NAMALWA (cell line): Measurements from ENCODE around the gene MRAS.
"Not testable (repeated sequence)": the region's sequence is repeated elsewhere in the genome, so short reads cannot be mapped to it uniquely, and the experiment has no call there.

Experiments
- DNase-seq: peaks from one replicate; pipeline ENCODE4 v3.0.0-alpha.2; 2015; ENCODE audit warnings: low spot score

MRAS gene

DNA sequence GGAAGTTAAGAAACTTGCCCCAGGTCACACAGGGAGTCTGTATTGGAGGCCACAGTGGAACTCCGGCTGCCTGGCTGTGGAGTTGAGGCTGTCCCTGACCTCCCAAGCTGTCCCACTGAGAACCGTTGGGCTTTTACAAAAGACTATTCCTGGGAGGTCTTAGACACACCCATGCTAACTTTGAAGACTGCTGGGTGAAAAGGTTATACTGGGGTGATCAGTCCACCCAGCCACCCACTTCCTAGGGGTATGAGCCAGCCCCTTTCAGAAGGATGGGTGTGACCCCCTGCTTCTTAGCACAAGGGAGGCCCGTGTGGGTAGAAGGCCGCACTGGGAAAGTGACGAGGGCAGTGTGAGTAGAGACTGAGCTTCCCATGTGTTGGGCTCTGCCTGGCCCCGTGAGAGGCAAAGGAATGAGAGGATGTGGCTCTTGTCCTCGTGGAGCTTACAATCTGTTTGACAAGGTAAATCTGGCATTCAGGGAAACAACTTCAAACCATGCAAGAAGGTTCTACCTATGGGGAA lies 19.0 kb downstream of the MRAS start:
- no peak for DNase-seq

GRCh38 chr3:138367911-138368310 lies 19.5 kb downstream of the MRAS start:
- DNase-seq: peak; percentile 11

GRCh38 chr3:138369151-138369900 lies 20.9 kb downstream of the MRAS start:
- no peak for DNase-seq

DNA sequence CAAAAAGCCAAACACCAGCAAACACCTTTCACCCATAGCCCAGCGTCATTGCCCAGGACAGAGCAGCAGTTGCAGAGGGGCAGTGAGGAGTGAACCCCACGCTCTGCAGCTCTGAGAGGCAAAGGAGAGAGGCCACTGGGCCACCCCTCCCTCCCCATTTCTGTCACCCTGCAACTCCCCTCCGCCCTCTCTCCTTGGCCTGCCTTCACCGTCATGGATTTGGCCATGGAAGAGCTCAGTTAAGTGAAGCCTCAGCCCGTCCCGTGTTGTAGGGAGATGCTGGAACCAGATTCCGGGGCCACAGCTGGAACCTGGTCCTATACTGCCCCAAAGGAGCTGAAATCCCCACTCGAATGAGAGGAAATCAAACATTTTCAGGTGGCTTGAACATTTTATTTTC lies 21.9 kb downstream of the MRAS start:
- DNase-seq: no peak

DNA sequence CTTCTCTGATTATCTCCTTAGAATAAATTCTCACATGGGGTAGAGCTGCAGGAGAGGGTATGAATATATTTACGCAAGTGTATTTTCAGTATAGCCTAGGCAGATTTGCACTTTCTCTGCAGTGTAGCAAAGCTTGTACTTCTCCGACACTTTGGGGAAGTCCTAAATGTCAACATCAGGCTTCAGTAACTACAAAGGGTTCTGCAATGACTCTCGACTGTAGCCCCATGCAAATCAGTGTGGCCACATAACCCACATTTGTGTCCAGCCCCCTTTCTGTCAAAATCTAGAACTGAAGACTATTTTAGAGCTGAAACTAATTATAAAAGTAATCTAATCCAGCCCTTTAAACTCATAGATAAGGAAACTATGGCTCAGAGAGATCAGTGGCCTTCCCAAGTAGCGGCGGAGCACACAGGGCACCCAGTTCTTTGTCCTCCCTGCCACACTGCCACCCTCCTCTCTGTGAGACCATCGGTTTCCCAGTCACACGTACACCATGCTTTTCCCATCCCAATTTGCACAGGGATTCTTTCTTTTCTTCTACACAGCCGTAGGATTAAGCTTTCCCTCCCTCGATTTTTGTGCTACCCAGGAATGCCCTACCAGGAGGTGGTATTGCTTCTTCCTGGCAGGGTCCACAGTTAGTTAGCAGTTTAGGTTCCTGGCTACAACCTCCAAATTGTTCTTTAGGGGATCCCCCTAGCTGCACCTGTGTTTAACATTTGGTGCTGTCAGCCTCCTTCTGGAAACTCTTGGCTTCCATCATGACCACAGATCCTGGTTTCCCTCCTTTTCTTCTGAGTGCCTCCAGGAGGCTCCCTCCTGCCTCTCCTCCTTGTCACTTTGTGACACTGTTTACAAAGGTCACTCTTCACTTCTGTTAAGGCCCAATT lies 22.9 kb downstream of the MRAS start:
- DNase-seq: peak; percentile 84

GRCh38 chr3:138373087-138373735 lies 24.8 kb downstream of the MRAS start:
- DNase-seq: no peak

GRCh38 chr3:138373736-138374094 lies 25.3 kb downstream of the MRAS start:
- no peak for DNase-seq

DNA sequence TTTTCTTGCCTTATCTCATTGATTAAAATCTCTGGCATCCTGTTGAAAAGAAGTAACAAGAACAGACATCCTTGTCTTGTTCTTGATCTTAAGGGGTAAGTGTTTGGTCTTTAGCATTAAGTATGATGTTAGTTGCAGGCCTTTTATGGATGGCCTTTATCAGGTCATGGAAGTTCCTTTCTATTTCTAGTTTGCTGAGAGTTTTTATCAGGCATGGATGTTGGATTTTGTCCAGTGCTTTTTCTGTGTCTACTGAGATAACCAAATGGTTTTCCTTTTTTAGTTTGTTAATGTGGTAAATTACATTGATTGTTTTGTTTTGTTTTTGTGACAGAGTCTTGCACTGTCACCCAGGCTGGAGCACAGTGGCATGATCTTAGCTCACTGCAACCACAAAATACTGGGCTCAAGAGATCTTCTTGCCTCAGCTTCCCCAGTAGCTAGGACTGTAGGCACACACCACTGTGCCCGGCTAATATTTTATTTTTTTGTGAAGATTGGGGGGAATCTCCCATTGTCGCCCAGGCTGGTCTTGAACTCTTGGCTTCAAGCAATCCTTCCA lies 26.3 kb downstream of the MRAS start:
- no peak for DNase-seq

- DNase-seq: no peak
Measured at GRCh38 chr3:138375447-138375846, 27.1 kb downstream of the MRAS start.

DNA sequence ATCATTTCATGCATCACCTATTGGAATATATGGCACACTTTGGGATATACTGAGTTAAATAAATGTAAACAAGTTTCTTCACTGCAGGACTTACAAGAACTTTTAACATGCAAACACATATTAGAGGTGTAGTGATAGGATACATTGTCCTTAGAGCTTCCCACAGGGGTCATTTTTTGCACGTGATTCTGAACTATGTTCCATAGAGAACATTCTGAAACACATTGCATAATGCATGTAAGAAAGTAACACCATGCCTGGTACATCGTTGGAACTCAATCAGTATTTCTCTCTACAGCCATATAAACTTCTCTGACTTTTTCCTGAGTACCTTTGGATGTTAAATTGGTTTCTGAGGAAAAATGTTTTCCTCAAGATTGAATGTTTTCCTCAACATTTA lies 28.3 kb downstream of the MRAS start:
- no peak for DNase-seq

DNA sequence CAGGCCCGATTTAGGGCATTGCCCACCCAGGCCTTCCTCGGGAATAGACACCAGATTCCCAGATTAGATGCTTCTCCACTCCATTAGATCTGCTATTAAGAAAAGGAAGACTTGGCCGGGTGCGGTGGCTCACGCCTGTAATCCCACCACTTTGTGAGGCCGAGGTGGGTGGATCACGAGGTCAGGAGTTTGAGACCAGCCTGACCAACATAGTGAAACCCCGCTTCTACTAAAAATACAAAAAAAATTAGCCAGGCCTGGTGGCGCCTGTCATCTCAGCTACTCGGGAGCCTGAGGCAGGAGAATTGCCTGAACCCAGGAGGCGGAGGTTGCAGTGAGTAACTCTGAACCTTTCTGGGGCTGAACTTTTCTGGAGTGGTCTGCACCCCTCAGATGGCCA lies 28.8 kb downstream of the MRAS start:
- DNase-seq: not testable (repeated sequence)

DNA sequence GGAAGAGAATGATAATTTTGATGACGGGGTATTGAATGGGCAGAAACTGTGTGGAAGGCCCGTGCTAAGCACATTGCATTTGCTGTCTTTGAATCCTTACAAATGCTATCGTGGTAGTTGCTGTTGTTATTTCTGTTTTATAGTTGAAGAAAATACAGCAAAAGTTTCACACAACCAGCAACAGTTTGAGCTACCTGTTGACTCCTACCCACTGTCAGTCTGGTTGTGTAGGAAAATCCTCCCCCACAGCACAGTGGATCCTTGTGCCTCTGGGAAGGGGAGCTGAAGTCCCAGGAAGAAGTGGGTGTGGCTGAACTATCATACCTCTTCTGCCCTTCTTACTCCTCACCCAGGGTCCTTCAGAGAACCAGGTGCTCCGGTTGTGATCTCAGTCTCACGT lies 29.4 kb downstream of the MRAS start:
- no peak for DNase-seq

GRCh38 chr3:138378331-138378730 lies 30.0 kb downstream of the MRAS start:
- no peak for DNase-seq

GRCh38 chr3:138378990-138379389 lies 30.6 kb downstream of the MRAS start:
- no peak for DNase-seq

DNA sequence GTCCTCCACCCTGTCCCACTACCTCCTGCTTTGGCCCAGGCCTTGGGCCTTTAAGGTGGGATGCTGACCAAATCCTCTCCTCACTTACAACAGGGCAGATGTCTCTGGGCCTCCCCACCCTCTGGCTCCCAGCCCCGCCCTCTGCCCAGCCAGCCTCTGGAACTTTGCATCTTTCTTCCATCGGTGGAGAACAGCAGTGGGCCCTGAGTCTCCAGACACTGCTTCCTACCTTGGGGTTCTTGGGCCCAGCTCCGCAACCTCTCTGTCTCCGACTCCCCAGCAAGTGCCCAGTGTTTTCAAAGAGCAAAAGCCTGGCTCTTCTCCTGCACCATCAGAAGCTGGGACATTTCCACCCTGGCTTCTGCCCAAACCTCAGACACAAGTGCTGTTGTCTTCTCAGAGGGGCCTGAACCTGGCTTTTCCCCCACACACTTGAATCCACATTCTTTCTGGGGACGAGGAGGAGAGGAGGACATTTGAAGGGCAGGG lies 33.1 kb downstream of the MRAS start:
- no peak for DNase-seq

DNA sequence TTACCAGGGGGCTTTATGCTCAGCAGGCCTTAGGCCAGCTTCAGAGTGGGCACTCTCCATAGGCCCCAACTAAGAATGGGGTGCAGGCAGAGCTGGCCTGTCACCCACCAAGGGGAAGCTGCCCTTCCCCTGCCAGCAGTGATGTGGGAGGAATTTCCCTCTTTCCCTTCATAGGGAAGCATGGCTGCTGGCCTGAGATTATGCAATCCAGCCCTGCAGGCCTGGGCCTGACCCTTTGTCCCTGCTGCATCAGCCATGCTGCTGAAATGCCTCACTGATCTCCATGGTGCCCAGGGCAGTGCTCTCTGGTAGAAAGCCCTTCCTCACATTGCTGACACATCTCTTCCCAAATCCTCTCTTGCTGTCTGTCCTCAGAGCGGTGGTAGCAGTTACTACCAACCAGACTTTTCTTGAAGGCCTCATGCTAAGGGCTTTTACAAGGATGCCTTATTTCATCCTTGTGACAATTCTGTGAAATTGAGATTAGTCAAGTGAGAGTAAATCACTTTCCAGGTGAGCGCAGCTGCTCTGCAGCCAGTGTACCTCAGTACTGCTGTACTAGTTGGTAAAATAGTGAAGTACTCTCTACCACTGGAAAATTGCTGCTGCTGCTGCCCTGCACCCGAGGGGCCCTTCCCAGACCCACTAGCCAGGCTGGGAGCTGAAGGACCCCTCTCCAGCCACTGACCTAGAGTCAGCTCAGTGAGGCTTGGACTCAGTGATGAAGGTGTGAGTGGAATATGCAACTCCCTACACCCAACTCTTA lies 33.8 kb downstream of the MRAS start:
- no peak for DNase-seq

GRCh38 chr3:138383715-138384465 lies 35.5 kb downstream of the MRAS start:
- DNase-seq: no peak

DNA sequence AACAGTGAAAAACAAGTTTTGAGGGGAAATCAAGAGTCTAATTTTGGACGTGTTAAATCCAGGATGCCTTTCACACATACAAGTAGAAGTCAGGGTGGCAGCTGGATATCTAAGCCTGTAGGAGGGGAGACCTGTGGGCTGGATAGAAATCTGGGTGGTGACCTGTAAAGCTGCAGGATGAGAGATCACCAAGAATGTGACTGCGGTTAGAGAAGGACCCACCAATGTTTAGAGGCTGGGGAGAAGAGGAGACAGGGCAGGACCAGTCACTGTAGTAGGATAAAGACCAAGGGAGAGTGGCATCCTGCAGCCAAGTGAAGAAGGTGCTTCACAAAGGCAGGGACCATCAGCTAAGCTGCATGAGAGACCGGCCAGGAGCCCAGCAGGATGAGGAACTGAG lies 36.2 kb downstream of the MRAS start:
- DNase-seq: no peak

GRCh38 chr3:138384976-138385375 lies 36.6 kb downstream of the MRAS start:
- no peak for DNase-seq

- no peak for DNase-seq
Measured at GRCh38 chr3:138389144-138389601, 40.8 kb downstream of the MRAS start.
